Measurements from ENCODE around the gene DELE1.

DELE1 gene

DNA sequence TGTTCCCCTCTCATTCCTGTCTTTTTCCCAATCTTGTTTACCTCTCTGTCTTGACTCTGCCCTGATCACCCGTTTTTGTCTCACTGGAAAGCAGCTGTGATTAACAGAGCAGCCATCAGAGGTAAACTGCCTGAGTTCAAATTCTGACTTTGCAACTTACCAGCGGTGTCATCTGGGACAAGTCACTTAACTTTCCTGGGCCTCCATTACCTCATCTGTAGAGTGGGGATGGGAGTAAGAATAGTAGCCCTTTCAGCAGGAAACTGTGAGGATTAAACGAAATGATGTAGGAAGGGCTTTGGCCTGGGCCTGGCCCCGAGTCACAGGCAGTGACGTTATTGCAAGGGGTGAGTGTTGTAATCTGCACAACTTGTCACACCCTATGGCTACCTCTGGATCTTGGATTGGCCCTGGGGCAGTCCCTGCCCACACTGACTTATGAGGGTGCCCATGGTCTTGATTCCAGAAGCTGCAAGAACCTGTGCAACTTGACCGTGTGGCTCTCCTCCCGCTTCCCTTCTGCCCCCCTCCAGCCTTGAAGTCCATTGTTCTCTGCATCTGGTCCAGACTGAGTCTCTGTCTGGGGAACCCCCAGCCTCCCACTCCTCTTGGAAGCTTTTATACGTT is 35.0 kb downstream of the DELE1 start:
- no peak for DNase-seq

GRCh38 chr5:141960018-141960417 is 36.3 kb downstream of the DELE1 start:
- no peak for DNase-seq

GRCh38 chr5:141960449-141961323 is 37.0 kb downstream of the DELE1 start:
- peak; percentile 88 for DNase-seq

GRCh38 chr5:141961466-141961865 is 37.8 kb downstream of the DELE1 start:
- DNase-seq: no peak

GRCh38 chr5:141963701-141964100 is 40.0 kb downstream of the DELE1 start:
- DNase-seq: no peak

DNA sequence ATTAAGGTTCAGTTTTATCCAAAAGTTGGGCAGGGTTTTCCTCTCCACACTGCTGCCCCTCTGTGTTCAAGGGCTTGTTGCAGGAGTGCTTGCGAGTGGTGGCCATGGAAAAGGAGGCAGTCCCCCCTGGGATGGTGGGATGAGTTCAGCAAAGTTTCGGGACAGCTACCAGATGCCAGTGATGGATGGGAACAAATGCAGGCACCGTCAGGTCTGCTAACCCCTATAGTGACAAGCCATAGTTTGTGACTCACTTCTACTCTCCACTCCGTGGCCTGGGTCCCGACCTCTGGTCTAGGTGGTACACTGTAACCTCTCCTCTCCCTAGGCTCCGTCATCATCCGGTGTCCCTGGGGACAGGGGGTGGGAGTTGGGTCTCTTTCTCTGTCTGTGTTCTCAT is 41.4 kb downstream of the DELE1 start:
- no peak for DNase-seq

DNA sequence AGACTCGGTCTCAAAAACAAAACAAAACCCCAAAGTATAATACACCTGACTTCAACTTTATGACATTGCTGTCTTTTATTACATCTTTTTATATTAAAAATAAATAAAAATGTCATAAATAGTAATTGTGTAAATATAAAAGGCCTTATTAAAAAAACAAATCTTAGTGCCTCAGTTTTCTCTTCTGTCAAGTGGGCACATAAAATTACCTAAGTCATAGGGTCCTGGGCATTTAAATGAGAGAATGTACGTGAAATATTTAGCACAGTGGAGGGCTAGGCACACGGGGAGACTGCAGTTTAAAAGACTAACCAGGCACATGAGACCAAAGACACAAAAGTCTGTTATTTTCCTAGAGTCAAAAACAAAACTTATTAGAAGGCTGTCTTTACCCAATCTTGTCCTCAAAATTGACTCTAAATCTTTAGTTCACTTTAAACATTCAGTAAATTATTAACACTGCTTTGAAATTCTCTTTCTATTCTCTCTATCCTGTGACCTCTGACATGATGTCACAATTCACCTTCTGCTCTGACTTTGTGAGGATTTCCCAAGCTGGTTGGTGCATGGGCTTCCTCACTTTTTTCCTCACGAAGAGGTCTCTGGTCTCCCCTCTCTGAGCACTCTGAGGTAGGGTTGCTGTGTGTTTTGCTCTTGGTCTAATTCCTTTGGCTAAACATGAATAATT is 42.7 kb downstream of the DELE1 start:
- no peak for DNase-seq

GRCh38 chr5:141966963-141967333 is 43.3 kb downstream of the DELE1 start:
- no peak for DNase-seq

DNA sequence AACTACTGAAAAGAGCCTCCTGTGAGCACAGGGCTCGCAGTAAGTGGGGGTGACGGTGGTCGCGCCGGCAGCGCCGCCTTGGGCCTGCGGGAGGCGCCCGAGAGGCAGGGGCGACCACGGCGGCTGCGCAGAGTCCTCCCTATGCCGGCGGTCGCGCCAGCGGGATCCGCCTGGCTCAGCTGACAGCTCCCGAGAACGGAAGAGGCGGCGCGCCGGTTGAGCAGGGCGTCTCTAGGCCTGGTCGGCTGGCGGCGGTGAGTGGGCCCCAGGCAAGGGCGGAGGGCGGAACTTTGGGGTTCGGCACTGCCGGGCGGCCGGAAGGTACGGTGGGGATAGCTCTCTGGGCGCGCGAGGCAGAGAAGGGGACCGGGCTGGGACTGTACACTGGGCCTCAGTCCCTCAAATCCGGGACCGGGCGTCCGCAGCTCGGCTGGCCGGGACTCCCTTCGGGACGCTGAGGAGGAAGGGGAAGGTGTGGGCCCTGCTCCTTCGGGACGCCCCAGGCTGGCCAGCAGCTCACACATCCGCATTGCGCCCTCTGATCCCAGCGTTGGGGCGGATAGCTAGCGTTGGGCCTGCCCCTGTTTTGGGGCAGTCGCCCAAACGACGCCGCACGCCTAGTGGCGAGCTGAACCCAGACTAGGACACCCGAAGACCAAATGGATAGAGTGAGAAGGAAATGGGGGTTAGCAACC is 45.4 kb downstream of the DELE1 start, which contains the start of gene RNF14:
RNF14 (plus strand) TSS at position 192 of the 695 bp plus-strand sequence. CDS start 4,484 bp downstream, outside the sequence.
- peak; percentile 90 for DNase-seq

GRCh38 chr5:141969783-141970771 is 46.4 kb downstream of the DELE1 start:
- DNase-seq: no peak

GRCh38 chr5:141973871-141974595 is 50.4 kb downstream of the DELE1 start:
- no peak for DNase-seq

DNA sequence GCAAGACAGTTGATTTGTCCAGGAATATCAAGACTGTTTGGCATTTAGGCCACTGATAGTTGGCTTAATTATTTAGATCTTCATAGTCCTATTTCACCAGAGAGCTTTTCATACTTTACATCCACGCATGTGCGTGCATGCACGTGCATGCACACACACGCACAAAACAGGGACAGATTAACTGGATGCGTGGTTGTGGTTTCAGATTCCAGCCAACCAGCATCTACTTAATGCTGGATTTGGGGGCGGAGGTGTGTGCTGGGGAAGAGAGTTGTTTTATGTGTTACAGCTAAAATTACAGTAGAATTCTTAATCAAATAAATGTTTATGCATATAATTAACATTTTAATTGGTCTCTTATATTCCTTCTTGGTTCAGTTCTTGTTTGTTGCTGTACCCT is 52.5 kb downstream of the DELE1 start:
- no peak for DNase-seq

DNA sequence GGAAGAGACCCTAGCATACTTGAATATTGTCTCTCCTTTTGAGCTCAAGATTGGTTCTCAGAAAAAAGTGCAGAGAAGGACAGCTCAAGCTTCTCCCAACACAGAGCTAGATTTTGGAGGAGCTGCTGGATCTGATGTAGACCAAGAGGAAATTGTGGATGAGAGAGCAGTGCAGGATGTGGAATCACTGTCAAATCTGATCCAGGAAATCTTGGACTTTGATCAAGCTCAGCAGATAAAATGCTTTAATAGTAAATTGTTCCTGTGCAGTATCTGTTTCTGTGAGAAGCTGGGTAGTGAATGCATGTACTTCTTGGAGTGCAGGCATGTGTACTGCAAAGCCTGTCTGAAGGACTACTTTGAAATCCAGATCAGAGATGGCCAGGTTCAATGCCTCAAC is 54.7 kb downstream of the DELE1 start:
- DNase-seq: no peak

GRCh38 chr5:141982626-141983025 is 59.0 kb downstream of the DELE1 start:
- DNase-seq: no peak

- DNase-seq: no peak
Measured at GRCh38 chr5:141986072-141986471, 62.4 kb downstream of the DELE1 start.

DNA sequence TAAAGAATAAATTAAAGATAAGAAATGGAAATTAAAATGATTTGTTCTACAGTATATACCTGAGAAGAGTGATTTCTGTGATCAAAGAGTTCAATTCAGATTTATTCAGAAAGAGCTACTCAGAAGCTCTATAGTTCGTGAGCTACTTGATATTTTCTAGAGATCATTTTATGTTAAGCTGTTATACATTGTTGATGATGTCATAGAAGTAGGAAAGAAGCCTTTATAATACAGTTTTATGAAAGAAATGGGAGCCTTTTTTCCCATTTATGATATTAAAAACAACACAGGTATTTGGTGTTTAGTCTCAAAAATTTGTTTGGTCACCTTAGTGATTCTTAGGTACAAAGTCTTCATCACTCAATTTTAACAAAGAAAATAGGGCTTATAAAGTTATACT is 66.0 kb downstream of the DELE1 start:
- no peak for DNase-seq

Measured in effector CD4-positive, alpha-beta T cell (primary cell).